Ishikawa (cell line): ENCODE data around the gene KIF6.

Source experiments
- CEBPB ChIP-seq: IDR thresholded peaks from 2 replicates; pipeline ENCODE4 v1.6.1; 2012
- CREB1 ChIP-seq: IDR thresholded peaks from 2 replicates; pipeline ENCODE4 v1.6.1; 2012; ENCODE audit warnings: low read depth
- EGR1 ChIP-seq: IDR thresholded peaks from 2 replicates; pipeline ENCODE4 v1.6.1; 2012
- EP300 ChIP-seq: IDR thresholded peaks from 2 replicates; pipeline ENCODE4 v1.6.1; 2012; ENCODE audit warnings: borderline replicate concordance
- FOXM1 ChIP-seq: IDR thresholded peaks from 2 replicates; pipeline ENCODE4 v1.6.1; 2012; ENCODE audit warnings: low read depth, borderline replicate concordance
- NFIC ChIP-seq: IDR thresholded peaks from 2 replicates; pipeline ENCODE4 v1.6.1; 2012
- RAD21 ChIP-seq: IDR thresholded peaks from 2 replicates; pipeline ENCODE4 v1.6.1; 2012; ENCODE audit warnings: low read depth
- TAF1 ChIP-seq: IDR thresholded peaks from 2 replicates; pipeline ENCODE4 v1.6.1; 2012; ENCODE audit warnings: low read depth, mild to moderate bottlenecking
- TCF12 ChIP-seq: IDR thresholded peaks from 2 replicates; pipeline ENCODE4 v1.6.1; 2012; ENCODE audit warnings: low read depth
- TEAD4 ChIP-seq: IDR thresholded peaks from 2 replicates; pipeline ENCODE4 v1.6.1; 2012
- YY1 ChIP-seq: IDR thresholded peaks from 2 replicates; pipeline ENCODE4 v1.6.1; 2012; ENCODE audit warnings: low read depth
- ZBTB7A ChIP-seq: IDR thresholded peaks from 2 replicates; pipeline ENCODE4 v1.6.1; 2012; ENCODE audit warnings: low read depth
- TF ChIP-seq, protein P1 (sequence below): IDR thresholded peaks from 2 replicates; pipeline ENCODE4 v1.6.1; 2012
- TF ChIP-seq, protein P2 (sequence below): IDR thresholded peaks from 2 replicates; pipeline ENCODE4 v1.6.1; 2012
- TF ChIP-seq, protein P3 (sequence below): IDR thresholded peaks from 2 replicates; pipeline ENCODE4 v1.6.1; 2012; ENCODE audit warnings: low read depth, mild to moderate bottlenecking

Gene KIF6

DNA sequence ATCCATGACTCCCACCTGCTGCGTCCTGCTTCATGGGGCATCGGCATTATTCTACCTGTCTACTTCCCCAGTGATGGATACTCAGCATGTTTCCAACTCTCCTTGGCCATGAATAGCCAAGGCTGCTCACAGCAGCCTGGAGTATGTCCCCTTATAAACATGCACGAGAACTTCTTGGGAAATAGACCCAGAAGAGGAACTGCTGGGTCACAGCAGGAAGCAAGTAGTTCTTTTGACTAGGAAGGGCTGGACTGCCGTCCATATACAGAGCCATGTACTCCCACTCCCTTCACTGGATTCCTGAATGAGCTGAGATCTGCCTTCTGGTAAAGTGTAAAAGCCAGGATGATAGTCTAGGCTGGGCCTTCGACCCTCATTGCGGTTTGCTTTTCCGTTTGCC is 296.4 kb downstream of the KIF6 start:
- no peak for TF ChIP-seq ZBTB7A
- no peak for TF ChIP-seq YY1
- no peak for TF ChIP-seq TCF12
- no peak for TF ChIP-seq TAF1
- no peak for TF ChIP-seq CREB1
- no peak for TF ChIP-seq TEAD4
- no peak for TF ChIP-seq FOXM1
- TF ChIP-seq EP300: no peak
- TF ChIP-seq CEBPB: no peak
- TF ChIP-seq, protein P1, sequence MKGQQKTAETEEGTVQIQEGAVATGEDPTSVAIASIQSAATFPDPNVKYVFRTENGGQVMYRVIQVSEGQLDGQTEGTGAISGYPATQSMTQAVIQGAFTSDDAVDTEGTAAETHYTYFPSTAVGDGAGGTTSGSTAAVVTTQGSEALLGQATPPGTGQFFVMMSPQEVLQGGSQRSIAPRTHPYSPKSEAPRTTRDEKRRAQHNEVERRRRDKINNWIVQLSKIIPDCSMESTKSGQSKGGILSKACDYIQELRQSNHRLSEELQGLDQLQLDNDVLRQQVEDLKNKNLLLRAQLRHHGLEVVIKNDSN: no peak
- no peak for TF ChIP-seq EGR1
- TF ChIP-seq, protein P2, sequence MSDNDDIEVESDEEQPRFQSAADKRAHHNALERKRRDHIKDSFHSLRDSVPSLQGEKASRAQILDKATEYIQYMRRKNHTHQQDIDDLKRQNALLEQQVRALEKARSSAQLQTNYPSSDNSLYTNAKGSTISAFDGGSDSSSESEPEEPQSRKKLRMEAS: no peak
- TF ChIP-seq NFIC: no peak
- TF ChIP-seq, protein P3, sequence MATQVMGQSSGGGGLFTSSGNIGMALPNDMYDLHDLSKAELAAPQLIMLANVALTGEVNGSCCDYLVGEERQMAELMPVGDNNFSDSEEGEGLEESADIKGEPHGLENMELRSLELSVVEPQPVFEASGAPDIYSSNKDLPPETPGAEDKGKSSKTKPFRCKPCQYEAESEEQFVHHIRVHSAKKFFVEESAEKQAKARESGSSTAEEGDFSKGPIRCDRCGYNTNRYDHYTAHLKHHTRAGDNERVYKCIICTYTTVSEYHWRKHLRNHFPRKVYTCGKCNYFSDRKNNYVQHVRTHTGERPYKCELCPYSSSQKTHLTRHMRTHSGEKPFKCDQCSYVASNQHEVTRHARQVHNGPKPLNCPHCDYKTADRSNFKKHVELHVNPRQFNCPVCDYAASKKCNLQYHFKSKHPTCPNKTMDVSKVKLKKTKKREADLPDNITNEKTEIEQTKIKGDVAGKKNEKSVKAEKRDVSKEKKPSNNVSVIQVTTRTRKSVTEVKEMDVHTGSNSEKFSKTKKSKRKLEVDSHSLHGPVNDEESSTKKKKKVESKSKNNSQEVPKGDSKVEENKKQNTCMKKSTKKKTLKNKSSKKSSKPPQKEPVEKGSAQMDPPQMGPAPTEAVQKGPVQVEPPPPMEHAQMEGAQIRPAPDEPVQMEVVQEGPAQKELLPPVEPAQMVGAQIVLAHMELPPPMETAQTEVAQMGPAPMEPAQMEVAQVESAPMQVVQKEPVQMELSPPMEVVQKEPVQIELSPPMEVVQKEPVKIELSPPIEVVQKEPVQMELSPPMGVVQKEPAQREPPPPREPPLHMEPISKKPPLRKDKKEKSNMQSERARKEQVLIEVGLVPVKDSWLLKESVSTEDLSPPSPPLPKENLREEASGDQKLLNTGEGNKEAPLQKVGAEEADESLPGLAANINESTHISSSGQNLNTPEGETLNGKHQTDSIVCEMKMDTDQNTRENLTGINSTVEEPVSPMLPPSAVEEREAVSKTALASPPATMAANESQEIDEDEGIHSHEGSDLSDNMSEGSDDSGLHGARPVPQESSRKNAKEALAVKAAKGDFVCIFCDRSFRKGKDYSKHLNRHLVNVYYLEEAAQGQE: no peak
- no peak for TF ChIP-seq RAD21

DNA sequence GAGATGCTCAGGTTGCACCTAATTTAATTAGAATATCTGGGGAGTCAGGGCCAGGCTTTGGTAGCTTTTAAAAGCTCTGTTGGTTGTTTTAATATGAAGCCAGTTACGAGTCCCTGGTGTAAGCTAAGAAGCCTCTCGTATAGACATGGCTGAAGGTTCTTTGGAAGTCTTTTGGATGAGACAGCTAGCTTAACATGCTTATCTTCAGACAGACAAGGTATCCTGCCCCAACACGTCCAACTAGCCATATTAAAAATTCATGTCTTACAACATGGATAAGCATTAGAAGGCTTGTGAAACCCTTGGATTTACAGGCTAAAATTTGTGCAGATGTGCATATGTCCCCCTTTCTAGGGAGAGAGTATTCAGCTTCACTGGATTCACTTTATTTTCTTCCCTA is 297.1 kb downstream of the KIF6 start:
- TF ChIP-seq EP300 (no peak), FOXM1 (no peak), TAF1 (no peak), YY1 (no peak), RAD21 (no peak), NFIC (no peak), ZBTB7A (no peak), CEBPB (no peak), CREB1 (no peak), TEAD4 (no peak)
- TF ChIP-seq, protein P2: no peak
- TF ChIP-seq, protein P1: no peak
- TF ChIP-seq, protein P3: no peak

DNA sequence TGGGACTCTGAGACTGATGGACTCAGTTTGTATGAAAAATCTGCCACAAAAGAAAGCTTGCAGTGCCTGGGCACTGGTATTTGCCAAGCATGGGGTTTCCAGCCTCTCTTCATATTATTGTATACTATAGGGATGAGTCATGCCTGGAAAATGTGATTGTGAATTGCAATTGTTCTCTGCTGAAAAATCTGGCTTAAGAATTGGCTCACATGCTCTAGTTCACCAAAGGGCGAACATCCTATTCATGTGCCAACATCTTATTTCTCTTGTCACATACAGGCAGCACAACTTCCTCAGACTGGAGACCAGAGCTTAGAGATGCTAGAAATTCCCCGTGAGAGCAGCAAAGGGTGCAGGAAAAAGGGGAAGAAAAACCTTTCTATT is 299.1 kb downstream of the KIF6 start:
- TF ChIP-seq RAD21 (no peak), ZBTB7A (no peak), TEAD4 (peak; percentile 85), TCF12 (peak; percentile 56), CEBPB (no peak), NFIC (peak; percentile 78), EP300 (peak; percentile 24; the same call in 1 of the 2 replicates)
- TF ChIP-seq, protein P1: no peak; the same call in 1 of the 2 replicates

DNA sequence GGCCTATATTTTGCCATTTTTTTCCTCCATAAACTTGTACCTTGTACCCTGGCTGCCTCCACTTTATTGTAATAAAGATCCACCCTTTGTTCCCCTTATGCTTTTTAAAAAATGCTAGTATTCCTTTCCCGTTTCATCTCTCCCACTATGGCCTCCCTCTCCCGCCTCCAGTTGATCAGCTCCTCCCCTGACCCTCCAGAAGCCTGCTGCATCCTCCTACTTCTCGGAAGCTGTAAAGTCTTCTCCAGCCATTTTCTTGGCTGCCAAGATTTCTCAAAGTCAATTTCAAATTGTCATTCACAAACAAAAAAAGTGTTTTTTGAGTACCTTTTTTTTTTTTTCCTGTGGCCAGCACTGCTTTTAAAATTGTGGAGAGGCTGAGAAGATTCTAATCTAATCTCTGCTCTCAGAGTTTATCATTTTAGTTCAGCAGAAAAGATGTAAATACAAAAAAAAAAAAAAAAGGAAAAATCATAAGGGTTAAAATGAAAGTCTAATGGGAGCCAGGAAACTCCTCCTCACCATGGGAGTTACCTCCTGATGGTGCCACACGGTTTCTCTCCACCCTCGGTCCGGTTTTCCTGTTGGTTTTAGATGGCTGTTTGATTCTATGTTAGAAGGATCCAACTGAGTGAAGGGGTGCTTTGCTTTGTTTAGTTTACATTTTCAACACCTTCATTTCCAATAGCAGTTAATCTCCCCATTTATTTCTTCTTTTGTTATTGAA is 299.7 kb downstream of the KIF6 start:
- TF ChIP-seq, protein P2: no peak
- TF ChIP-seq TCF12 (no peak), EP300 (no peak), YY1 (no peak), FOXM1 (no peak), CEBPB (no peak), NFIC (no peak), TEAD4 (no peak), RAD21 (no peak), TAF1 (no peak), CREB1 (no peak), EGR1 (no peak), ZBTB7A (no peak)
- TF ChIP-seq, protein P3: no peak
- TF ChIP-seq, protein P1: no peak
